ENCODE results near the gene GDI1.

DNA sequence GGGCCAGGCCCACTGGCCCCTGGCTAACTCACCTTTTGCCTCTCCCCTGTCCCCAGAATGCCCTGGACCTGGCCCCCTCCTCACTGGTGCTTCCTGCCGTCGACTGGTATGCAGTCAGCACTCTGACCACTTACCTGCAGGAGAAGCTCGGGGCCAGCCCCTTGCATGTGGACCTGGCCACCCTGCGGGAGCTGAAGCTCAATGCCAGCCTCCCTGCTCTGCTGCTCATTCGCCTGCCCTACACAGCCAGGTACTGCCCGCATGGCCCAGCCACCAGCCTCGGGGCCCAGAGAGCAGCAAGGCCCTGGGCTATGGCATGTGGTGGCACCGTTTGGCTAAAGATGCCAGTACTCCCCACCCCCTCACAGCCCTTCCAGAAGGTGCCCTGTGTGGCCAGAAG lies 4.7 kb upstream of the GDI1 start:
- TF ChIP-seq JUNB (IDR thresholded peaks at IDR 0.05): no peak
- TF ChIP-seq, protein P1, sequence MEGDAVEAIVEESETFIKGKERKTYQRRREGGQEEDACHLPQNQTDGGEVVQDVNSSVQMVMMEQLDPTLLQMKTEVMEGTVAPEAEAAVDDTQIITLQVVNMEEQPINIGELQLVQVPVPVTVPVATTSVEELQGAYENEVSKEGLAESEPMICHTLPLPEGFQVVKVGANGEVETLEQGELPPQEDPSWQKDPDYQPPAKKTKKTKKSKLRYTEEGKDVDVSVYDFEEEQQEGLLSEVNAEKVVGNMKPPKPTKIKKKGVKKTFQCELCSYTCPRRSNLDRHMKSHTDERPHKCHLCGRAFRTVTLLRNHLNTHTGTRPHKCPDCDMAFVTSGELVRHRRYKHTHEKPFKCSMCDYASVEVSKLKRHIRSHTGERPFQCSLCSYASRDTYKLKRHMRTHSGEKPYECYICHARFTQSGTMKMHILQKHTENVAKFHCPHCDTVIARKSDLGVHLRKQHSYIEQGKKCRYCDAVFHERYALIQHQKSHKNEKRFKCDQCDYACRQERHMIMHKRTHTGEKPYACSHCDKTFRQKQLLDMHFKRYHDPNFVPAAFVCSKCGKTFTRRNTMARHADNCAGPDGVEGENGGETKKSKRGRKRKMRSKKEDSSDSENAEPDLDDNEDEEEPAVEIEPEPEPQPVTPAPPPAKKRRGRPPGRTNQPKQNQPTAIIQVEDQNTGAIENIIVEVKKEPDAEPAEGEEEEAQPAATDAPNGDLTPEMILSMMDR (IDR thresholded peaks at IDR 0.05): no peak
- no peak for TF ChIP-seq ZFP36 (IDR thresholded peaks at IDR 0.05; ENCODE audit: borderline replicate concordance, partially characterized antibody)
- no peak for TF ChIP-seq HOXA7 (CRISPR knock-in tag; IDR thresholded peaks at IDR 0.05)
- no peak for TF ChIP-seq RCOR1 (IDR thresholded peaks at IDR 0.05; ENCODE audit: low read depth, low read length)
- no peak for TF ChIP-seq HOXB13 (CRISPR knock-in tag; IDR thresholded peaks at IDR 0.05; ENCODE audit: low read depth)
- no peak for TF ChIP-seq CEBPB (IDR thresholded peaks at IDR 0.05)
- no peak for TF ChIP-seq POLR2A (IDR thresholded peaks at IDR 0.05; ENCODE audit: low read length)
- no peak for TF ChIP-seq KDM5A (IDR thresholded peaks at IDR 0.05)
- no peak for TF ChIP-seq RARB (CRISPR knock-in tag; IDR thresholded peaks at IDR 0.05)
- TF ChIP-seq MAZ (IDR thresholded peaks at IDR 0.05; ENCODE audit: borderline replicate concordance, low read depth, low read length): no peak
